ENCODE results near the gene FHOD3.

The FHOD3 gene

DNA sequence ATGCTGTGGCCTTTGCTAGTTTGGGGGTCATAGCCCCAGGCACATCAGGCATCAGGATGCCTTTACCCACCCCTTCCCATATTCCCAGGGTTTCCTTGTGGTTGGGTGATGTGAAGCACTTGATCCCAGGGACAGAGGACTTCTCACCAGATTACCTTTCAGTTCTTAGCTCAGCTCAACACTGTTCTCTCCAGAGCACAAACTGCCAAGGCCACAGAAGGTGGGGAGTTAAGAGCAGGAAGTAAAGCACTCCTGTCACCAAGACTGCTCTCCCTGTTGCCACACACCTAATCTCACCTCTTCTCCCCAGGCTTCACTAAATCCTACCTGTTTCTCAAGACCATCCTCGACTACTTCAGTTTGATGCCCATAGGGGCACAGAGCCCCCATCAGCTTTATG lies 25.9 kb downstream of the FHOD3 start:
- DNase-seq = no peak

DNA sequence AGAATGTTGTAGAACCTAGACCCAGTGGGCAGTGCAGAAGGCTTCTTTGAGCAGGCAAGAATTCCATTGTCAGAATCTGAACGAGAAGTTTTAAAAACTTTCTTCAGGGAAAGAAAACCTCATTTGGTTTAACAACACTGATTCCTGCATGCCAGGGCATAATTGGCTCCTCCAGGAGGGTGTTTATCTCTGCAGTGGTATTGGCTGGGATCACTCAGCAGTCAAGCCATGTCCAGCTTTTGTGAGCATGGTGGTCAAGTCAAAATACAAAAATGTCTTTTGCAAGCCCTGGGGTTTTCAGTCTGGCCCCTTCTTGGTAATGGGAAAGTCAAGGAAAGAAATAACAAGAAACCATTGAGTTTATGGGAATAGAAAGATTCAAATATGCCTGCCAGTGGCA lies 28.3 kb downstream of the FHOD3 start:
- no peak for DNase-seq

DNA sequence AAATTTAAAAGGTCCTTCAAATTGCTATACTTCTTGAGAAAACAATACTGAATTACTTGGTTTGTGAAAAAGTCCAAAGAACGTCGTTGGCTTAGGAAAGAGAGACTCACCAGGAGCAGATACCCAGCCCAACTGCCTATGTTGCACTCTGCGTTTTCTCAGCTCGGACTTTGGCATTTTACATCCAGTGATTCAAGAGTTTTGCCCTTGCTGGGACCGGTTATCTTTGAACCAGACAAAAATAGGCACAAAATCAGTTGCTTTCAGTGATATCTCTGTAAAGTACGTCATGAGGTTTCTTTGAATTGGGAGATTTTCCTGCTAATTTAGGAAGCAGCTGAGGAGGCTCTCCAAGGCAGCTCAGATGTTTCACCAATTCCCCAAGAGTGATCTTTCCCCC lies 29.3 kb downstream of the FHOD3 start:
- no peak for DNase-seq

DNA sequence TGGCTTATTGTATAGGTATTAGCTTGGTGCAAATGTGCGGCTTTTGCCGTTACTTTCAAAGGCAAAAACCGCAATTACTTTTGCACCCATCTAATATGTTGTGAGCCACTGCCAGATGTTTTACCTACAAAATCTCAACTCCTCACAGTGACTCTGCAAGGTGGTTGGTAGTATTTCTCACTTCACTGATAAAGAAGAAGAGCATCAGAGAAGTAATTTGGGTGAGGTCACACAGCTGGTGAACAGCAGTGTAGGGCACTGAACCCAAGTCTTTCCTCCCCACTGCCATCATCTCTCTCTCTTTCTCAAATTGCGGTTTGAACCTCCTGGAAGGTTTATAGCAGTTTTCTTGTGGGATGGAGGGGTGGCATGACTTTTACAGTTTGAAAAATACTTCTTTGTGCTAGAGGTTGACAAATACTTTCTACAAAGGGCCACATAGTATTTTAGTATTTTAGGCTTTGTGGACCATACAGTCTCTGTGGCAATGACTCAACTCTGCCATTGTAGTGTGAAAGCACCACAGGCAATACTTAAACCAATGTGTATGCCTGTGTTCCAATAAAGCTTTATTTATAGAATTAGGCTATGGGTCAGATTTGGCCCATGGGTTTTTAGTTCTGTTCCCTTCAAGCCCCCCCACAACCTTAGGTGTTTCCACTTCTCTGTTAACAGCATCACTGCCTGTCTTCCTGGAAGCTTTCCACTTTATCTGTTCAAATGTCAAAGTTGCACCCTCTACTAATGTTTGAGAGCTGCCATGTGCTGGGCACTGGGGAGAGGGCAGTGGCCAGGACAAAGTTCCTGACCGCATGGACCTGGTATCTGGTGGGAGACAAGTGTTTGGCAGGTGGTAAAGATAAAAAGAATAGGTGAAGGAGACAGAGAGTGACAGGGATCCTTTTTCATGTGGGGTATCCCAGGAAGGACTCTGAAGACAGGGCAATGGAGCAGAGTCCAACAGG lies 30.1 kb downstream of the FHOD3 start:
- DNase-seq = no peak

DNA sequence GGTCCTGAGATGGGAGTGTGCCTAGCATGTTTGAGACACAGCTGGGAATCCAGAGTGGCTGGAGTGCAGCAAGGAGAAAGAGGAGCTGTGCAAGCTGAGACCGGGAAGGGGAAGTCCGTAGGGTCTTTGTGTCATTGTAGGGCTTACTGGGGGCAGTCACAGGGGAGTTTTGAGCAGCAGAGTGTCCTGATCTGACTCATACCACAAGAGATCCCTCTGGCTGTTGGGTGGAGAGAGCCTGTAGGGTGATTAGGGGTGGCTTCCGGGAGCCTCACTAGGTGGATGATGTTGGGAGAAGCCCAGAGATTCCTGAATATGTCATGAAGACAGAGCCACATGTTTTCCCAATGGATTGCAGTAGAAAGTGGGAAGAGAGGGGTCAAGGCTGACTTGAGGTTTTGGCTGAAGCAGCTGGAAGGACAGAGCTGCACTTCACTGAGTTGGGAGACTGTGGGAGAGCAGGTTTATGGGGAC lies 30.9 kb downstream of the FHOD3 start:
- no peak for DNase-seq

DNA sequence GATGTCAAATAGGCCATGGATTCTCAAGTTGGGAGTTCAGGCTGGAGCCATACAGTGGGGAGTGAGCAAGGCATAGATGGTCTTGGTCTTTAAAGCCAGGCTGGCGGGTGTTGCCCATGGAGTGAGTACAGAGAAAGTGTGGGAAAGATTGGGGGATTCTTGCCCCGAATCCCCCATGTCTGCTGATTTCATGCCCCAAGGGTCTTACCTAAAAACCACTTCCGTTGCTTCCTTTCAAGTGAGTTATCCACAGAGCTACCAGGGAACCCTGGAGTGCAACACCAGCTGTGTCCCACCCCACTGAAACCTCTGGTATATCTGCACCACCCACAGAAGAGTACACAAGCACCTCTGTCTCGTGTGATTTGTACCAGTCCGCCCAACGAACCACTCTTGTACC lies 31.4 kb downstream of the FHOD3 start:
- DNase-seq = no peak

- no peak for DNase-seq
Observed at GRCh38 chr18:36329684-36330434, 32.3 kb downstream of the FHOD3 start.

DNA sequence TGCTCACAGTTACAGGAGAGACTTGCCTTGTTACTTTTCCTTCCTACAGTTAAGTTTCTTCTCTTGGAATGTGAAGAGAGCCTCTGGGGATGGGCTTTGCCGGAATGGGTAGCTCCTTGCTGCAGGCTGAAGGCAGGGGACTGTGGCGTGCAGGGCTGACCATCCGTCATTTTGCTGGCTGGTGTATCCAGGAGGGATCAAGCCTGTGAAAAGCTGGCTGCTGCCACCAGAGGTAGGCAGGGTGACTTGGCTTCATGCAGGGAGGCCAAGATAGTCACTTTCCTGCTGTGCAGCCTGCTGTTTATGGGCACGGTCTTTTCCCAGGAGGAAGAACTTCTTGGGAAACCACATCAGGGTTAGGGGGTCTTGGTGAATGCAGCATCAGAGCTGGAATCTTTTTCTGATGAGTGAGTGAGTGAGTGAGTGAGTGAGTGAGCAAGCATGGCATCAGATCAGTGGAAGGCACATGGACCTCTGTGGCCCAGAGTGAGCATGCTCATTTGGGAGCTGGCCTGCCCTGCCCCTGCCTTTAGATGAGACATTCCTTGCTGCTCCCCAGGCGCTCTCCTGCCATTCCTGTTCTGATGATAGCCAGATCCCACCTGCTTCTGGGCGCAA lies 33.0 kb downstream of the FHOD3 start:
- no peak for DNase-seq

DNA sequence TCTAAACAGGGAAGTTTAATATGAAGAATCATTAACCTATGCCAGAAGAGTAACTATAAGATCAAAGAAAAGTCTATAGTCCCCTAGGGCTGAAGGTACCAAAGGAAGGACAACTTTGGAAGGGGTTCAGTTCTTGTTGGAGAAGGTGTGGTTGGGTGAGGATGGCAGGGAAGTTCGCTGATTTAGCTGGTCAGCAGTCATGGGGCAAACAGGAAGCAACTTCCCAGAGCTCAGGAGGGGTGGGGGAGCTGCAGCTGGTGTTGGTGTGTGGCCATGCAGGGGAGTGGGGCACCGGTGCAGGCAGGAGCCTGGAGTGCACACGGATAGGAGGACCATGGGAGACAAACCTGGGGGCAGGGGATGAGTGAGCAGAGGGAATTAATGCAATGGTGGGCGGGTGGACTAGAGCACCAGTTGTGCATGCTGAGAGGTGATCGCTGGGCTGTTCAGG lies 34.0 kb downstream of the FHOD3 start:
- DNase-seq = no peak

DNA sequence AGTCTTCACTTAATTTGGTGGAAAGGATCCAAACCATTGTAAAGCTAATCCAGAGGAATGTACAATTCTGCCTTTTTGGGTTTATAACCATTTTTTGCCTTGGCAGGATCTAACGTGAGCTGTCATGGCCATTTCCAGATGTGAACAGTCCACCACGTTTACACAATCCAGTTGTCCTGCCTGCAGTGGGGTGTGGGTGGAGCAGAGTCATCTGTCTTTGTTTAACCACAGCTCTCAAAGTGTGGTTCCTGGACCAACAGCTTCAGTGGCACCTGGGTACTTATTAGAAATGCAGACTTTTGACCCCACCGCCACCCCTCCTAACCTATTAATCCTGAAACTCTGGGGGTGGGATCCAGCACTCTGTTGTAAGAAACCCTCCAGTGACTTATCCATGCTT lies 35.9 kb downstream of the FHOD3 start:
- no peak for DNase-seq

GRCh38 chr18:36334798-36335197 lies 37.3 kb downstream of the FHOD3 start:
- no peak for DNase-seq

- no peak for DNase-seq
Observed at GRCh38 chr18:36335476-36336279, 38.2 kb downstream of the FHOD3 start.

- DNase-seq = no peak
Observed at GRCh38 chr18:36337679-36338402, 40.3 kb downstream of the FHOD3 start.

DNA sequence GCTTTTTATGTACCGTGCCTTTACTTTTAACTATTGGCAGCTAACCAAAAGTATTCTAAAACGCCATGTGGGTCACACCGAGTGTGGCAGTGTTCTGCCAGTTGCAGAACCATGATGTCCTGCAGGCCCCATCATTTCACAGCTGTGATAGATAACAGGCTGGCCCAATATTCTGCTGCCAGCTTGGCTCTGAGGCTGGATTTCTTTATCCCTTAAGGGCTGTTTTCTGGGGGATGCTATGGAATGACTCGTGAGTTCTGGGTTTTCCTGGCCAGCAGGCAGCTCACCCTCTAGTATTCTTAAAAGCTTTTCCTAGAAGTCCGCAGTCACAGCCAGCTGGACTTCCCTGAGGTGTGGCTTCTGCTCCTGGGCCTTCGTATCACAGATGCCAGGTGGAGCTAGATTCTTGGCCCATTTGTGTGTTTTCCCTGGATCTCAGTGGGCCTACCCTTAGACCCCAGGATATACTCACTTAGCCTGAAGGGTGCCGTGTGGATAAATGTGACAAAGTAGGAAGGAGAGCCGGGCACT lies 41.0 kb downstream of the FHOD3 start:
- DNase-seq = no peak

GRCh38 chr18:36340246-36340645 lies 42.7 kb downstream of the FHOD3 start:
- no peak for DNase-seq

DNA sequence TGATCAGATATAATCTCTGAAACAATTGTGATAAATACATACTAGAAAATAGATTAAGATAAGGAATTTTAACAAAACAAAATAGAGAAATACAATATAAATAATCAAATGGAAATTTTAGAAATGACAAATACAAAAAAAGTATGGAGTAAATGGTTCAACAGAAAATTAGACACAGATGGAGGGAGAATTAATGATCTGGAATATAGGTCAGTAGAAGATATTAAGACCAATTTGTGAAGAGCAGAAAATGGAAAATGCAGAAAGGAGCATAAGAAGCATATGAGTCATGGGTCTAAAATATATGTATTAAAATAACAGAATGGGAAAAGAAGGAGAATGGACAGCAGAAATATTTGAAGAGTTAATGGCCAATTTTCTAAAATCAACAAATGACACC lies 44.4 kb downstream of the FHOD3 start:
- no peak for DNase-seq

DNA sequence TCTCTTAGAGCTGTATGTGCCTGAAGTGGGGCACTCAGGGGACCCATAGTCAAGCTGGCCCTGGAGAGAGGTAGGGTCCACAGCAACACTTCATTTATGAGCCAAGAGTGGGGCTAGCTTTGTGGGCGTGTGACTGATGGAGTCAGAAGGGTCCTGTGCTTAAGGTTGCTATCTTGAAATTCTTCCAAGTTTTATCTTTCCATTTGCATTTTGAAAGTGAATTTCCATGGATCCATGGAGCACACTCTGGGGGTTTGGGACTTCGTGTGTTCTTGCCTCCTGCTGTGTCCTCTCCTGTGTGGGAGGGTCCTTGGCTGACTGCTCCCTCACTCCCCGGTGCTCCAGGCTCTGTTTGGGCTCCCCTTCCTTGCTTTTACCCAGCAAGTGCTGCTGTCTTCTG lies 50.8 kb downstream of the FHOD3 start:
- DNase-seq = no peak

- no peak for DNase-seq
Observed at GRCh38 chr18:36348971-36349417, 51.5 kb downstream of the FHOD3 start.

DNA sequence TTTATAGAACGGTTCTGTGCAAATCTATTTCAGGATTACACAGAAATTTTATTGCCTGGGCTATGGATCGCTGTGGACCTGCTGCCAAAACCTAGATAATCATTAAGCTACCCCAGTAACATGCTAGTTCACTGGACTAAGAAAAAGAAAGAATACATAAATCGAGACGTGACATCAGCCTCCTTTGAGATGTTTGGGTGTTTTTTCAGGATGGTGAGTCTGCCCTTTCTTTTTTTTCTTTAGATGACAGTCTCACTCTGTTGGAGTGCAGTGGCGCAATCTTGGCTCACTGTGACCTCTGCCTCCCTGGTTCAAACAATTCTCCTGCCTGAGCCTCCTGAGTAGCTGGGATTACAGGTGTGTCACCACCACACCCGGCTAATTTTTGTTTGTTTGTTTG lies 52.0 kb downstream of the FHOD3 start:
- DNase-seq = no peak

GRCh38 chr18:36350251-36350651 lies 52.7 kb downstream of the FHOD3 start:
- no peak for DNase-seq

GRCh38 chr18:36350839-36351469 lies 53.4 kb downstream of the FHOD3 start:
- DNase-seq = no peak
